Activated T-cell treated with anti-CD3 and anti-CD28 coated beads for 24 hours (primary cell): ENCODE data around the gene CAMK1D.
A peak's percentile ranks its signal among the peaks of the same experiment; 100 is the strongest.

Source experiments
- DNase-seq: peaks from one replicate; pipeline ENCODE4 v3.0.0-alpha.2; 2020; ENCODE audit warnings: low read depth

Gene CAMK1D

GRCh38 chr10:12769323-12770044 lies 420.1 kb downstream of the CAMK1D start:
- no peak for DNase-seq

GRCh38 chr10:12771981-12772760 lies 422.8 kb downstream of the CAMK1D start:
- no peak for DNase-seq

GRCh38 chr10:12772797-12773587 lies 423.6 kb downstream of the CAMK1D start:
- no peak for DNase-seq

- no peak for DNase-seq
Measured at GRCh38 chr10:12774204-12774894, 425.0 kb downstream of the CAMK1D start.

GRCh38 chr10:12777840-12778585 lies 428.7 kb downstream of the CAMK1D start:
- DNase-seq = no peak

GRCh38 chr10:12780634-12781601 lies 431.6 kb downstream of the CAMK1D start:
- peak; percentile 0 for DNase-seq

- DNase-seq = no peak
Measured at GRCh38 chr10:12781976-12782375, 432.6 kb downstream of the CAMK1D start.

- peak; percentile 11 for DNase-seq
Measured at GRCh38 chr10:12782537-12782936, 433.2 kb downstream of the CAMK1D start.

- DNase-seq = no peak
Measured at GRCh38 chr10:12783293-12783692, 433.9 kb downstream of the CAMK1D start.

- no peak for DNase-seq
Measured at GRCh38 chr10:12784646-12785045, 435.3 kb downstream of the CAMK1D start.

GRCh38 chr10:12785415-12785831 lies 436.1 kb downstream of the CAMK1D start:
- no peak for DNase-seq

GRCh38 chr10:12787297-12787696 lies 437.9 kb downstream of the CAMK1D start:
- DNase-seq = no peak

- no peak for DNase-seq
Measured at GRCh38 chr10:12788277-12788676, 438.9 kb downstream of the CAMK1D start.

- DNase-seq = no peak
Measured at GRCh38 chr10:12790270-12790669, 440.9 kb downstream of the CAMK1D start.

- DNase-seq = no peak
Measured at GRCh38 chr10:12791728-12792127, 442.4 kb downstream of the CAMK1D start.

- DNase-seq = no peak
Measured at GRCh38 chr10:12792889-12793556, 443.7 kb downstream of the CAMK1D start.

- DNase-seq = no peak
Measured at GRCh38 chr10:12795315-12796110, 446.2 kb downstream of the CAMK1D start.

GRCh38 chr10:12796401-12797160 lies 447.2 kb downstream of the CAMK1D start:
- DNase-seq = no peak
